Measurements from ENCODE around the gene CCDC63. TPM values are rescaled to one million over a fixed set of nuclear protein-coding genes. Genes with fewer than 3 reads are reported as not detected.

Gene CCDC63
- total and polyA plus RNA-seq, 9 of the 15 experiments (the other 6 are each of a cell fraction or from before 2014, with no cell fraction given) = not detected

DNA sequence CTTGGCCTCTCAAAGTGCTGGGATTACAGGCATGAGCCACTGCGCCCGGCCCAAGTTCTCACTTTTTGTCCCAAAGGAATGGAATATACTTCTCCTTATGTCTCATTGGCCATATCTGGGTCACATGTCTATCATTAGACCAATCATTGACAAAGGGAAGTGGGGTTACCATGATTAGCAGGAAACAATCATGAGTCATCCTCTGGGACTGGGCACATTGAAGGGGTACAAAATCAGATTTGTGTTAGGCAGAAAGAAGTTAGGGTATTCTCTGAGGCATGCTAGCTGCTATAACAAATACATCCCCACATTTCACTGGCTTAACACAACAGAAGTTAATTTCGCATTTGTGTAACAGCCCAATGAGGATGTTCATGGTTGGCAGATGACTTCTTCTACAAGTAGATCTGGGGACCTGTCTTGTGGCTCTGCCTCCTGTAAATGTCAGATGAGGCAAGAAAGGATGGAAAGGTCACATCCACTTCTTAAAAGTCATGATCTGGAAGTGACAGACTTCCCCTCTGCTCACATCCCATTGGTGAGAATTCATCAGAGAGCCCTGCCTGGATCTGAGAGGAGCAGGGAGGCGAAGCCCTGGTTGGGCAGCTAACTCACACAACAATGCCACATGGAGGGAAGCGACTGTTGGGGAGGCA, 3.1 kb downstream of the CCDC63 start (continued):
- TF ChIP-seq ZNF12 (CRISPR knock-in tag; IDR thresholded peaks at IDR 0.05) (peak; percentile 90; the same call in 1 of the 2 replicates), RAD51 (IDR thresholded peaks at IDR 0.05; ENCODE audit: borderline replicate concordance, low read depth) (peak; percentile 57; the same call in 1 of the 2 replicates), DEAF1 (CRISPR knock-in tag; IDR thresholded peaks at IDR 0.05) (no peak), RFX7 (CRISPR knock-in tag; IDR thresholded peaks at IDR 0.05) (no peak), KAT7 (CRISPR knock-in tag; IDR thresholded peaks at IDR 0.05; ENCODE audit: borderline replicate concordance) (no peak), ZNF197 (CRISPR knock-in tag; IDR thresholded peaks at IDR 0.05; ENCODE audit: low read depth) (no peak), FOXA1 (IDR thresholded peaks at IDR 0.05; ENCODE audit: borderline replicate concordance) (no peak), ARID3B (CRISPR knock-in tag; IDR thresholded peaks at IDR 0.05; ENCODE audit: borderline replicate concordance) (no peak)
- TF ChIP-seq, protein P1, sequence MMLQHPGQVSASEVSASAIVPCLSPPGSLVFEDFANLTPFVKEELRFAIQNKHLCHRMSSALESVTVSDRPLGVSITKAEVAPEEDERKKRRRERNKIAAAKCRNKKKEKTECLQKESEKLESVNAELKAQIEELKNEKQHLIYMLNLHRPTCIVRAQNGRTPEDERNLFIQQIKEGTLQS (IDR thresholded peaks at IDR 0.05) = peak; percentile 80
- TF ChIP-seq, protein P1 (CRISPR knock-in tag; conservative IDR thresholded peaks at IDR 0.05) = no peak
- TF ChIP-seq, protein P2, sequence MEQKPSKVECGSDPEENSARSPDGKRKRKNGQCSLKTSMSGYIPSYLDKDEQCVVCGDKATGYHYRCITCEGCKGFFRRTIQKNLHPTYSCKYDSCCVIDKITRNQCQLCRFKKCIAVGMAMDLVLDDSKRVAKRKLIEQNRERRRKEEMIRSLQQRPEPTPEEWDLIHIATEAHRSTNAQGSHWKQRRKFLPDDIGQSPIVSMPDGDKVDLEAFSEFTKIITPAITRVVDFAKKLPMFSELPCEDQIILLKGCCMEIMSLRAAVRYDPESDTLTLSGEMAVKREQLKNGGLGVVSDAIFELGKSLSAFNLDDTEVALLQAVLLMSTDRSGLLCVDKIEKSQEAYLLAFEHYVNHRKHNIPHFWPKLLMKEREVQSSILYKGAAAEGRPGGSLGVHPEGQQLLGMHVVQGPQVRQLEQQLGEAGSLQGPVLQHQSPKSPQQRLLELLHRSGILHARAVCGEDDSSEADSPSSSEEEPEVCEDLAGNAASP (IDR thresholded peaks at IDR 0.05) = no peak
- TF ChIP-seq, protein P3, sequence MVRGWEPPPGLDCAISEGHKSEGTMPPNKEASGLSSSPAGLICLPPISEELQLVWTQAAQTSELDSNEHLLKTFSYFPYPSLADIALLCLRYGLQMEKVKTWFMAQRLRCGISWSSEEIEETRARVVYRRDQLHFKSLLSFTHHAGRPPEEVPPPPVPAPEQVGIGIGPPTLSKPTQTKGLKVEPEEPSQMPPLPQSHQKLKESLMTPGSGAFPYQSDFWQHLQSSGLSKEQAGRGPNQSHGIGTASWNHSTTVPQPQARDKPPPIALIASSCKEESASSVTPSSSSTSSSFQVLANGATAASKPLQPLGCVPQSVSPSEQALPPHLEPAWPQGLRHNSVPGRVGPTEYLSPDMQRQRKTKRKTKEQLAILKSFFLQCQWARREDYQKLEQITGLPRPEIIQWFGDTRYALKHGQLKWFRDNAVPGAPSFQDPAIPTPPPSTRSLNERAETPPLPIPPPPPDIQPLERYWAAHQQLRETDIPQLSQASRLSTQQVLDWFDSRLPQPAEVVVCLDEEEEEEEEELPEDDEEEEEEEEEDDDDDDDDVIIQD (CRISPR knock-in tag; IDR thresholded peaks at IDR 0.05) = no peak

Data from K562 (cell line).